ENCODE measurements around the gene DLGAP4.

The DLGAP4 gene

DNA sequence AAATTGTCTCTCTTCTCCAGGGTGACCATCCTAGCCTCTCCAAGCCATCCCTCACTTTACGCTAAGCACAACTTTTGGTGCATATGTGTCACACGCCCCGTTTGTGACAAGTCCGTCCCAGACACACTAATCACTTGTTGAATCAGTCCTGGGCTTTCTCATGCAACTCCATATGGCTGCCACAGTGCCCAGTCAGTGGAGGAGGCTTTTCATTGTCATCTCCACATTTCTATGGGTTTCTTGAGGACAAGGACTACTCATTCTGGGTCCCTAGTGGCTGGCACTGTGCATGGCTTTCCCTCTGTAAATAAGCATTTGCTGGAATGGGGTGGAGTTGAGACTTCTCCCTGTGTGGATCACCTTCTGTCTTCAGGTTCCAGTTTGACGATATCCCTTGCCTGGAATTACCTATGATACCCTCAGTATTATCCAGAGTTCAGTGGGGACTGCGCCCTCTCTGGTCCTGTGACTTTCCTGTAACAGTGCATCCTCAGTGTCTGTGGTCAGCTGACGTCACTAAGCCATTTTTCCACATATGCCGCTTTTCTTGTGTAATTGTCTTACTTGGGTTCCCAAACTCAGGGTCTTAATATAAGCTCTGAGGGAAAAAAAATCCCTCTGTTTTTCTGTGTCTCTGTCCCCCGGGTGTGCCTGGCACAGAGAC lies 175.4 kb downstream of the DLGAP4 start:
- DNase-seq, result no peak

DNA sequence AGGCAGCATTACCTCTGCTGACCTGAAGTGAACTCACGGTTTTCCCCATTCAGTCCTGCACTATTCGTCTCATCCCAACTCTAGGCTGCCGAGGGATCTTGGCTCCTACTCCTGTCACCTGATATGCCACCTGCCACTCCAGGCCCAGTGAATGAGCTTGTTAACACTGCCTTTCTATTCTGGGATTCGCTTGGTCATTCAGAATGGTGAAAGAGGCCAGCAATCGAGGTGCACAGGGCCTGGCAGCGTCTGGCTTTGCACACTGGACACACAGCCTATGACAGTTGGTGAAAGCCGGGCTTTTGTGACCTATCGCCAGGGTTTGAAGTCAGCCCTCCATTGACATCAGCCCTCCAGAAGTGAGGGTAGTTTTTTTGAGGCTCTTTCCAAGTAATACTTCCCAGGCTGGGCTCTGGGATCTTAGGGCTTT lies 175.9 kb downstream of the DLGAP4 start:
- DNase-seq, result no peak

DNA sequence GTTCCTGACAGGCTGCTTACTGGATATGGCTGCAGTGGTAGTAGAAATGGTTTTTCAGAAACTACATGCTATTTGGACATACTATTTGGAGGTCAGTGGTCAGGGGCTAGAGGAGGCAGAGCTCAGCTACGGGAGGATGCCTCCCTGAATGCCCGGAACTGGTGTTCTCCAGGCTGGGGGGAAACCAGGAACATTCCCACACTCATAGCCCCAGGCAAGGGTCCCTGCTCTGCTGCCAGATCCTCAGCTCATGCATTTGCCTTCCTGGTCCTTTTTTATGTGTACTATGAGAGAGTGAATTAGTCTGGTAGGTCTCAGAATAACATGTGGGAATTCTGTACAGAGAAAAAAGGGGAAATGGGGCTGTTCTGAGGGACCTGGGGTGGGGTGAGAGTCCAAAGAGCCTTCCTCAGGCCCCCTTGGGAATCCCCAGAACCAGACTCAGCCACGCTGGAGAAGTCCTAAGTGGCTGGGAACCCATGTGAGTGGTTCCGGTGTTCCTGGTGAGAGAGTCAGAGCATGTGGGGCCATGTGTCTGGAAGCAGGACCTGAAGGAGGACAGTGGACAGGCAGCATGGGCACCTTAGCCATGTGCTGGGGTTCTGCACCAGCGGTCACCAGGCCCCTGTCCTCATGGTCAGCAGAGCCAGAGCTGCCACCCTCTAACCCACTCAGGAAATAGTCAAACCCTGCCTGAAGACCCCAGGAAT lies 177.2 kb downstream of the DLGAP4 start:
- no peak for DNase-seq

DNA sequence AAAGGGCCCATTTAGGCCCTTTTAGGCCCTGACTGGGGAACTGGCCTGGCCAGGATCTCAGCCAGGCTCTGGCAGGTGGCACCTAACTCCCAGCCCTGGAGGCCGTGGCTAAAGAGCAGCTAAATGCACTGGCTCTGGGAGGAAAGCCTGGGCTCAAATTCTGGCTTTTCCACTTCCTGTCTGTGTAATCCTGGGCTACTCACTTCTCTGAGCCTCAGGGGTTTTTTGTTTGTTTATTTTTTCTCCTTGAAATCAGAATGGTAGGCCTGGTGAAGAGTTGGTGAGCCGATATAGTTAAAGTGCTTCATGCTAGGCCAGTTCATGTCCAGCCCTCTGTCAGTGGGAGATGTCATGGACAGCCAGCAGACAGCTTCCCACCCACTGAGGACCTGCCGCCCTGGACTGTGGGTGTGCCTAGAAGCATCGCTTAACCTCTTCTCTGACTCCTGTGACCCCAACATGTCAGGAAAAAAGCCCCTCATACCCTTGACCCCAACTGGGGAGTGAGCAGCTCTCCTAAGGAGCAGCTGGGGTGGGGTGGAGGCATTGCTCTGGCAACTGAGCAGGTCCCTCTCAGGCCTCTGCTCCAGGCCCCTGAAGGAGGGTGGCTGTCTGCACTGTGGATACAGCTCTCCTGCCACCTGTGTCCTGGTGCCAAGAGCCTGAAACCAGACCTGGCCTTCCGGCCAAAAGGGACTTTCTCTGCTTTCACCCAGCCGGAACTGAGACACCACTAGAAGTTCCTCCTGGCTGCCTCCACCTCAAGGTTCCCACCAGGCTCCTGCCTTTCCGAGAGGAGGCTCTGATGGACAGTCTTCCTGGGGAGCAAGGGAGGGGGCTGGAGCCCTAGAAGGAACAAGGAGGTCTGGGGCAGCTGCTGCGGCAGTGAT lies 178.0 kb downstream of the DLGAP4 start:
- no peak for DNase-seq

DNA sequence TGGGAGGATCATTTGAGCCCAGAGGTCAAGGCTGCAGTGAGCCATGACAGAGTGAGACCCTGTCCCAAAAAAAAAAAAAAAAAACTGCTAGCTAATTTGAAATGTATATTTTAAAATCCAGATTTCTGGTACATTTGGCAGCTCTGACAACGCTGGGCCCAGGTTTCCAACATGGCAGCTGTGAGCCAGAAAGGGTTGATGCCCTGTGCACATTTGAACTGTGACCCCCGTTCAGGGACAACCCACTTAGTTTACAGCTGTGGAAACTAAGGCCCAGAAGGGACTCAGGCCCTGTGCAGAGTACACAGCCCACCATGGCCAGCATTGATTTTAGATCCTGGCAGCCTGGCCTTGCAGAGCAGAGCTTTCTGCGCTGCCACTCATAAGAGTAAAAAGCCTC lies 179.1 kb downstream of the DLGAP4 start:
- no peak for DNase-seq

DNA sequence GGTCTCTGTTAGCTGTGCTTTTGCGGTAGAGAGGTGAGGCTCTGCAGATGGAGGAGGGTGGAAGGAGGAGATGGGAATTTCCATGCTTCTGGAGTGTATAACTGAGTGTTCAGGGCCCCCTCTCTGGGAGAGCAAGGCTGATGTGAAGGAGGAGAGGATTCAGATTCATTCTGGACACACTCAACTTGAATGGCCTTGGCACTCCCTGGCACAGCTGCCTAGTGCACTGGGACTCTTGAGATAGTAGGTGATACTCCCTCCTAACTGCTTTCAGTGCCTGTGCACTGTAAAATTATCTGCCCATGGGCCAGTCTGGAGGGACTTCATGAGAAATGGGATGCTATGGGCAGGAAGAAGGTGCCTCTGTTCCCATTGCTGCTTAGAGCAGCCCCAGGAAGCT lies 180.9 kb downstream of the DLGAP4 start:
- no peak for DNase-seq

DNA sequence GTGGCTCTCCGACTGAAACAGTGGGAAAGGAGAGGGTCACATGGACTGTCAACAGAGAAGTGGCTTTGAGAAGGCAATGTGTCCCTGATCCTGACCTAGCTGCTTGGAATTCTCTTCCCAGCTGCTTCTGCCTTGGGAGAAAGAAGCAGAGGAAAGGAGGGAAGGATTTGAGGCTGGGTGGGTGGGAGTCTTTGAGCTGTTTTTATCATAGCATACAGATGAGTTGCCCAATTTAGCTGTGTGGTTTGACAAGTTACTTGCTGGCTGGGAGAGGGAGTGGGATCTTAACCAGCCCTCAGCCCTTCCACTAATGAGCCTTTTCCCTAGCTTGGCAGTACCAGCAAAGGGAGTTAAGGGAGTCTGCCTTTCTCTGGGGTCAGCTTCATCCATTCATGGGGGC lies 184.1 kb downstream of the DLGAP4 start:
- DNase-seq, result no peak

DNA sequence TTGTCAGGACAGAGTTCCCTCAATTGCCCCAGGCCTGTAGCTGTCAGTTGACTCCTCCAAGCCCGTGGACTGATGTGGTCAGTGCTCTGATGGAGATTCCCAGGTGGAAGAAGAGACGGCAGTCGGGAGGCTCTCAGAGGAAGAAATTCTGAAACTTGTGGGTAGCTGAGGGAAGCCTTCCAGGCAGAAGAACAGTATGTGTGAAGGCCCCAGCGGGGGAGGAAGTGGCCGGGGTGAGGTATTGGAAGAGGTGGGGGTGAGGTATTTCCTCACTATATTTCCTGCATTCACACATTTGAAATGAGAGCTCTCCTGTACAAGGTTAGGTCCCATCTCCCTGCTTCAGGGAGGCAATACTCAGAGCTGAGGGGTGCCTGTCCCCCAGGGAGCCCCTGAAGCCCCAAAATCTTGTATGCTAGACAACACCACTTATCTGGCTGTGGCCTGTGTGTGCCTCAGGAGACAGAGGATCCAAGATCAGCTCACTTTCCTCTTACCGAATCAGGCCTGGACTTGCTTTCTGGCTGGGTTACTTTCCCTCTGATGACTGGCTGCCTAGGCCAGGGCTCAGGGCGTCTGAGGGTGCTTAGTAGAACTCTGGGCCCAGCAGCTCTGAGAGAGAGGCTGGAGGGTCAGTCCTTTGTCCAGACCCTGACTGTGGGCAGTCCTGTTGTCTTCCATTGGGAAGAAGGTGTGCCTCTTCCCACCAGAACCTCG lies 185.9 kb downstream of the DLGAP4 start:
- peak; percentile 69 for DNase-seq

DNA sequence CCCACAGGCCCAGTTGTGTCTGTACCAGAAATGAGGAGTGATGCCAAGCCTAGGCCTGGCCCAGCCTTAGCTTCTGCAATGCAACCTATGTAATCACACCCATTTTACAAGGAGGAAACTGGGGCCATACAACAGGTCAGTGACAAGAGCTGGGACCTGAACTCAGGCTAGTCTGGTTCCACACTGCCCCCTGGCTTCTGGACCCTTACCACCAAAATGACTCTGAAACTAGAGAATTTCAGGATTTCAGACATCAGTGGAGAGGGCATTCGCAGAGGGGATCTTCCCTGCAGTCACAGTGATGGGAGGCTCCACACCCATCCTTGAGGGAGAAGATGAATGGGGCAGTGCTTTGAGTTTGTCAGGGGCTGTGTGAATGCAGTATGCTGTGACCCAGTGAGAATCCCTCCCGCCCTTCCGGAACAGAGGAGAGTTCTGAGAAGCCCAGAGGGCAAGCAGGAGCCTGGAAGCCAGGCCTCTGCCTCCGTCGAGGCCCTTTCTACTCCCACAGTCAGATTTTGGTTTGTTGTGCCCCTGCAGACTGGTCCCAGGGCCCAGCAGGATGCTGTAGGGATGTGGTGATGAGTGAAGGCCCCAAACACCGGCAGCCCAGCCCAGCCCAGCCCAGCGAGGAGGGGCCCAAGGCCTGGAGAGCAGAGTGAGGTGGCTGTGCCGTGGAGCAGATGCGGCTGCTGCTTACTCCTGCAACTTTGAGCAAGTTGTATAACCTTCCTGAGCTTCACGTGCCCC lies 187.1 kb downstream of the DLGAP4 start:
- peak; percentile 16 for DNase-seq

DNA sequence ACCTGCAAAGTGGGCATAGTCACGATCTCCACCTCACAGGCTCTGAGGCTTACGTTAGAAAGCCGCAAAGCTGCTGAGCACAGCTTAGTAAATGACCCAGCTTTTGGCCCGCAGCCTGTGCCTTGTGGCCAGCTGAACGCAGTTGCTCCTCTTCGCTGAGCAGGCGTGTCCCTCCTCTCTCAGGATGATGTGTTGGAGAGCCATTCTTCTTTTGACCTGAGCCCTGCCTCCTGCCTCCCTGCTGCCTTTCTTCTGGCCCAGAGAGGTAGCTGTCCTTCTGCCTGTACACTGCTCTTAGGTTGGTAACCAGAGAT lies 187.6 kb downstream of the DLGAP4 start:
- DNase-seq, result no peak

DNA sequence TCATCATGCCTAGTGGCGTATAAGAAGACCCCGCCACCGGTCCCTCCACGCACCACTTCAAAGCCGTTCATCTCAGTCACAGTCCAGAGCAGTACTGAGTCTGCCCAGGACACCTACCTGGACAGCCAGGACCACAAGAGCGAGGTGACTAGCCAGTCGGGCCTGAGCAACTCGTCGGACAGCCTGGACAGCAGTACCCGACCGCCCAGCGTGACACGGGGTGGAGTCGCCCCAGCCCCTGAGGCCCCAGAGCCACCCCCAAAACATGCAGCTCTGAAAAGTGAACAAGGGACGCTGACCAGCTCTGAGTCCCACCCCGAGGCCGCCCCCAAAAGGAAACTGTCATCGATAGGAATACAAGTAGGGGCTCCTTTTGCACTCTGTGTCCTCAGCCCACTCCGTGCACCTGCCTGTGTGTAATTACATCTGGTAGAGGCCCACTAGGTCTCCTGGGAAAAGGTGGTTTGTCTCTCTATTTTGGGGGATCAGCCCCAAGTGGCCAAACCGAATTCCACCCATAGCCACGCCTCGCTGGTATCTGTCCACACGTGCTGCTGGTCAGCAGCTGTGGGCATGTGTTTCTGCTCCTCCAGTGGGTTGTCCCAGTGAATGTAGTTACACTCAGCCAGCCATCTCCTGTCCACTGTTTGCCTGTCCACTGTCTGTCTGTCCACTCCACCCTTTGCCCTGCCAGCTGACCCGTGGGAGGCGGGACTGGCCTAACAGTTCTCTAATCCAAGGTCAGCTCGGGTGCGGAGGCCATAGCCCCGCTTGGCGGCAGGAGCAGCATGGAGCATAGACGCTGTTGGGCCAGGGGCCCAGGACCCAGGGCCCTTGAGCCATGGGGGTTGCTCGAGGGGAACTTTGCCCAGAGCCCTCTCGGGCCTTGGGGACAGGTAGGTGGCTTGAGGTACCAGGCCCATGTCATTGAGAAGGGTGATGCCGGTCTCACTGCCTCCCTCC lies 190.8 kb downstream of the DLGAP4 start:
- DNase-seq, result no peak

DNA sequence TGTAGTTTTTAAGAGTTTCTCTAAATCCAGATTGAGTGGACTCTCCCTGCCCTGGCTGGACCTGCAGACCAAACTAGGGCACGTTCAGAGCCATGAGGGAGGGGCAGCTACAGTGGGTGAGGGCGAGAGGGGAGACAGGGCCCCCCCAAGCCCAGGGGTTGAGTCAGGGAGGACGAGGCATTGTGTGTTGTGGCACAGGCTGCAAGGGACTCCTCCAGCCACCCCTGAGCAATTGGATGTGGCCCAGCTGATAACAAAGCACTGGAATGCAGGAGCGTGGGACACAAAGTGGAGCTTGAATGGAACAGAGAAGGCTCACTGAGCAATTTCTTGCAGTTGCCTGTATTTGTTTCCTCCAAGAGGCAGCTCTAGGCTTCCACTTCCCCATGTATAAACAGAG lies 191.7 kb downstream of the DLGAP4 start:
- DNase-seq, result no peak

DNA sequence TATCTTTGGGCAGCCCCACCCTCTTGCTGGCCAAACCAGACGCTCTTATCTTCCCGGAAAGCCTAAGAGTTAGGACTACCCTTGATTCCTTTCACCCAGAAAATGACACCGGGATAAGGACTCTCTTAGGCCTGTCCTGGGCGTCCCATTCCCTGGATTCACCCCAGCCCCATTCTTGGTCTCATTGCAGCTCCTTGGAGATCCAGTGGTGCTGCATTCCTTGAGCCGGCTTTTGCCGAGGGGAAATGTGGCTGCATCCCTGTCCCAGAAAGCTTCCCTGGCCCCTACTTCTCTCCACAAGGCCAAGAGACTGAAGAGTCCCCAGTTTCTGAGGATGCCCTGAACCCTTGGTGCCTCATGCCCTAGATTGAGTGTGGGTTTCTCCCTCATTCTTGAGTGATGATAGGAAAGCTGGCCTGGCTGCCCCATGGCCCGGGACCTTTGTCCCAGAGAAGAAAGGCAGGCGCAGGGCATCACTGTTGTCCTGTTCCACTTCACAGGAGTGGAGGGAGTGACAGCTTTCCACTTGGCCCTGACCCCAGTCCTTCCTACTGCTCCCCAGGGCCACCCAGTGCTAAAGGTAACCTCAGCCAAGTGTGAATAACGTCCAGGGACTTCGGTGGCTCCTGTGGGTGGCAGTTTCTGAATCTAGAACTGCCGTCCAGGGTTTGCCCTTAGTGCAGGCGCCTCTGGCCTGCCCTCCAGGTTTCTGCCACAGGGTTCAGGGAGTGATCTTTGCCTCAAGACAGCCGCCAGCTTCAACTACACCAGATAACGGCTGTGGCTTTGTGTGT lies 192.4 kb downstream of the DLGAP4 start:
- DNase-seq, result no peak

DNA sequence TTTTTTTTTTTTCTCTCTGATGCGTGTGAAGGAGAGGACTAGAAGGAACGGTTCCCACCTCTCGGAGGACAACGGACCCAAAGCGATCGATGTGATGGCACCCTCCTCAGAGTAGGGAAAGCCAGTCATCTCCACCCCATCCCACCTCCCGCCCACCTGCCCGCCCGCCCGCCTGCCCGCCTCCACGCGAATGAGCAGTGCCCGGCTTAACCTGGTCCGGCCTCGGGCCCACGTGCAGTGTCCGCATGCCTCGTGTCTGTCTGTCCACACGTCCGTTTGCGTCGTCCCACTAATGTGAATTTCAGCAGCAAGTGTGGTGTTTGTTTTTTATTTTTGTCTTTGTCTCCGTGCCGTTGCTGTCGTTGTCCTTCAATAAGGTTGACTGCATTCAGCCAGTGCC lies 193.1 kb downstream of the DLGAP4 start:
- no peak for DNase-seq

DNA sequence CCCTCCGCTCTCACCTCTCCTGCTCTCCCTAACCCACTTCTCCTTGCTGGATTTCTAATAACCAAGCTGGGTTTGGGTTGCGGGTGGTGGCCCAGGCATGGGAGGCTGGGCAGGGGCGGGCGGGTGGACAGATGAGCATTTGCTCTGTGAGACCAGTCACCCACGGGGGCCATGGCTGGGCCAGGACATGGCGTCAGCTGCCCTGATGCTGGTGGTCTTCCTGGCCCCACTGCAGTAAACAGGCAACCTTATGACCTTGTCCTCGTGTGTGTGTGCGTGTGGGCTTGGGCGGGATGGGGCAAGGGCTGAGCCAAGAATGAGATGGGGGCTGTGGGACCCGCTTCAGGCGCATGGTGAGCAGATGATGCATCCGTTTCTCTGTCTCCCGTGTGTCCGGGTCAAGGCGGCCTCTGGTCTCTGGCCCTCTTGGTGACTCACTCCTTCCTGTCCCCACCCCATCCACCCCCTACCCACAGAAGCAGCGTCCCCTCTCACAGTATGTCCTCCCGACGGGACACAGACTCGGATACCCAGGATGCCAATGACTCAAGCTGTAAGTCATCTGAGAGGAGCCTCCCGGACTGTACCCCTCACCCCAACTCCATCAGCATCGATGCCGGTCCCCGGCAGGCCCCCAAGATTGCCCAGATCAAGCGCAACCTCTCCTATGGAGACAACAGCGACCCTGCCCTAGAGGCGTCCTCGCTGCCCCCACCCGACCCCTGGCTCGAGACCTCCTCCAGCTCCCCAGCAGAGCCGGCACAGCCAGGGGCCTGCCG lies 193.8 kb downstream of the DLGAP4 start:
- DNase-seq, result no peak

DNA sequence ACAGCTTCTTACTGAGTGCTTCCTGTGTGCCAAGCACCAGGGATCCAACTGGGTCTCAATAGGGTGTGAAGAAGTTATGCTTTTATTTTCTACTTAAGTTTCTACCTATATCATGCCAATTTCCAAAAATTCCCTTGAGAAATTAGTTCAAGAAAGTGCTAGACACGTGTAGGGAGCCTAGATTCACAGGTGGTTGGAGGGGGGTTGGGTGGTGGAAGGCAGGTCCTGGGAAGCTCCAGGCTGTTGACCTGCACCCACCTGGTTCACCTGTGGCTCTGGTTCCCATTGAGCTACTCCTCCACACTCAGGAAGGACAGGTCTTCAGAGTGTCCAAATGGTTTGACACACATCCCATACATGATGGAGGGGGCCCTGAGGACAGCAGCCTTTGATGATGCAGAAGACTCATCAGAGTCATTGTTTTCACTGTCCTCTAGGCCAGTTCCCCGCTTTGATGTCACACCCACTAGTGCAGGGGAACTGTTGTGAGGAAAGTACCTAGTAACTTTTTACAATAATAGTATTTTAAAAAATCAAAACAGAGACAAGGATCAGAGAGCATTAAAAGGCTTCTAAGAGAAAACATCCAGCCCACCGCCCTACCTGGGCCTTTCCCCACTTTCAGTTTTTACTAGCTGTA lies 195.3 kb downstream of the DLGAP4 start:
- no peak for DNase-seq

DNA sequence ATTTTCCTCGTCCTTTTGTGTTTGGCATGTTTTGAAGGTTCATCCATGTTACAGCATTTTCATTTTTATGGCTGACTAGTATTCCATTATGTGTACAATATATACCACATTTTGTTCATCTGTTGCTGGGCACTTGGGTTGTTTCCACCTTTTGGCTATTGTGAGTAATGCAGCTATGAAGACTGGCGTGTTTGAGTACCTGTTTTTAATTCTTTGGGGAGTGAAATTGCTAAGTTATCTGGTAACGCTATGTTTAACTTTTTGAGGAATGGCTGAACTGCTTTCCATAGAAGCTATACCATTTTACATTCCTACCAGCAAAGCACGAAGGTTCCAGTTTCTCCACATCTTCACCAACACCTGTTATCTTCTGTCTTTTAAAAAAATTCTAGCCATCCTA lies 198.2 kb downstream of the DLGAP4 start:
- DNase-seq, result no peak

DNA sequence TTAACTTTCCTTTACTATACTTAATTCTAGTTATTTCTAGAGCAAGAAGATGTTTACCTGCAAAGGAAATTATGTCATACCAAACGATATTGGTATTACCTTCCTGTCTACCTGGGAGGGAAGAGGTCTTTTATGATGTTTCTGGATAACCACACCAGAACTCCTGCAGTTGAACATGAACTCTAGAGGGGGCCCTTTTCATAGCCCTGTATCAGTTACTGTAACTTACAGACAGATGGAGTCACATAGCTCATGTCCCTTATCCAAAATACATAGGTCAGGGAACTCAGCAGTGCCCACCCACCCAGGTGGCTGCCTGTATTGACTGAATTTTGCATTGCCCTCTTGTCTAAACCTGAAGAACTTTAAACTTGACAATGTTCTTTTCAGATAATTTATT lies 200.1 kb downstream of the DLGAP4 start:
- DNase-seq, result peak; percentile 40

DNA sequence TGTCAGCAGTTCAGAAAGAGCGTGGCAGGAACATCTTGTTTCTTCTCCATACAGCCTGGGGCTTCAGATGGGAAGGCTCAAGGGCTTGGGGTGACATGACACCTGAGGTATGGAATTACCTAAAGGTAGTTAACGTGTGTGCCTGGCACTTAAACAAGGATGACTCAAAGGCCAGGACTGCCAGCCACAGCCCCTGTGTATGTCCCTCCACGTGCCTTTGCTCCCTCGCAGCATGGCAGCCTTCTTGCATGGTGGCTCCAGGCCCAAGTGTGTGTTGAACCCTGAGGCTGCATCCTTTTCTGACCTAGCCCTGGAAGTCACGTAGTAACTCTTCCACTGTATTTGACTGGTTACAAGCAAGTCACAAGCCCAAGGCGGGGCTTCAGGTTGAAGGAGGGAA lies 201.6 kb downstream of the DLGAP4 start:
- no peak for DNase-seq

Data from CD4-positive, alpha-beta T cell treated with Interleukin-17A for 1 hour (primary cell).